HepG2 (cell line): ENCODE measurements around the gene ASAP2. TPM values are rescaled to one million over a fixed set of nuclear protein-coding genes. Genes with fewer than 3 reads are reported as not detected.
A peak's percentile ranks its signal among the peaks of the same experiment; 100 is the strongest.

Experiments used
- DMAP1 ChIP-seq: IDR thresholded peaks from 2 replicates; pipeline ENCODE4 v1.6.1; 2016
- EP300 ChIP-seq, 3 experiments: sonication (generic) in 1 of 3; formaldehyde crosslinking in 1 of 3; IDR thresholded peaks; 2 replicates each; pipeline versions ENCODE4 v1.5.1 to v1.6.1; 2011 to 2020; ENCODE audit warnings: low read depth in 2 of 3, low read length in 2 of 3, borderline replicate concordance in 1 of 3, improper control_type of control experiment in 1 of 3, mild to moderate bottlenecking in 1 of 3, missing genetic modification reagents in 1 of 3, moderate library complexity in 1 of 3
- FOXK1 ChIP-seq: sonication (generic); formaldehyde crosslinking; IDR thresholded peaks from 2 replicates; pipeline ENCODE4 v1.4.0; 2020; ENCODE audit warnings: low read depth, missing genetic modification reagents, borderline replicate concordance
- HOXA5 ChIP-seq: sonication (generic); formaldehyde crosslinking; IDR thresholded peaks from 2 replicates; pipeline ENCODE4 v1.4.0; 2020; ENCODE audit warnings: missing genetic modification reagents
- IRX3 ChIP-seq: sonication (generic); formaldehyde crosslinking; IDR thresholded peaks from 2 replicates; pipeline ENCODE4 v1.8.1; 2023; ENCODE audit warnings: mild to moderate bottlenecking, low read depth, missing genetic modification reagents, borderline replicate concordance
- ISX ChIP-seq: sonication (generic); formaldehyde crosslinking; conservative IDR thresholded peaks from 2 replicates; pipeline ENCODE4 v1.5.0; 2020; ENCODE audit warnings: missing genetic modification reagents
- KLF13 ChIP-seq: sonication (generic); formaldehyde crosslinking; IDR thresholded peaks from 2 replicates; pipeline ENCODE4 v1.4.0; 2020; ENCODE audit warnings: mild to moderate bottlenecking, missing genetic modification reagents
- LCORL ChIP-seq, 2 experiments: fragments of 450-650 bp in 1 of 2; sonication (generic) in 1 of 2; formaldehyde crosslinking in 1 of 2; IDR thresholded peaks; 2 replicates each; pipeline versions ENCODE4 v1.5.0 to v1.6.1; 2017 to 2020; ENCODE audit warnings: antibody characterized with exemption in 1 of 2, missing genetic modification reagents in 1 of 2
- MIXL1 ChIP-seq: IDR thresholded peaks from 2 replicates; pipeline ENCODE4 v1.6.1; 2016
- SNAI1 ChIP-seq: sonication (generic); formaldehyde crosslinking; IDR thresholded peaks from 2 replicates; pipeline ENCODE4 v1.5.0; 2020; ENCODE audit warnings: mild to moderate bottlenecking, missing genetic modification reagents, borderline replicate concordance
- ZBTB44 ChIP-seq: sonication (generic); formaldehyde crosslinking; IDR thresholded peaks from 2 replicates; pipeline ENCODE4 v1.4.0; 2020; ENCODE audit warnings: missing genetic modification reagents
- ZFP37 ChIP-seq: sonication (generic); formaldehyde crosslinking; IDR thresholded peaks from 2 replicates; pipeline ENCODE4 v1.4.0; 2020; ENCODE audit warnings: missing genetic modification reagents, borderline replicate concordance
- ZFP82 ChIP-seq: sonication (generic); formaldehyde crosslinking; IDR thresholded peaks from 2 replicates; pipeline ENCODE4 v1.5.1; 2020; ENCODE audit warnings: mild to moderate bottlenecking, missing genetic modification reagents, borderline replicate concordance
- ZNF160 ChIP-seq: sonication (generic); formaldehyde crosslinking; IDR thresholded peaks from 2 replicates; pipeline ENCODE4 v1.8.0; 2022; ENCODE audit warnings: mild to moderate bottlenecking, inconsistent platforms, missing genetic modification reagents
- ZNF230 ChIP-seq: sonication (generic); formaldehyde crosslinking; IDR thresholded peaks from 2 replicates; pipeline ENCODE4 v1.4.0; 2020; ENCODE audit warnings: mild to moderate bottlenecking, missing genetic modification reagents
- ZNF3 ChIP-seq: IDR thresholded peaks from 2 replicates; pipeline ENCODE4 v1.7.0; 2017; ENCODE audit warnings: inconsistent platforms
- ZNF580 ChIP-seq: IDR thresholded peaks from 2 replicates; pipeline ENCODE4 v1.6.1; 2016; ENCODE audit warnings: low read depth, borderline replicate concordance
- polyA plus RNA-seq, 8 experiments: library from polyadenylated mRNA; depleted of rRNA in 3 of 8; stranded (reverse) in 7 of 8; unstranded in 1 of 8; fragments of >200 nt; fragmentation: Illumina TruSeq in 4 of 8; extraction: Trizol in 4 of 8; gene quantifications; 2 replicates each; pipeline versions ENCODE4 v1.2.1 to v1.2.3, GENCODE V29; 2011 to 2016; ENCODE audit warnings: low read depth in 4 of 8, missing spikeins in 1 of 8, mixed read lengths in 1 of 8; ENCODE audit not compliant: insufficient read depth in 1 of 8
- total RNA-seq, 5 experiments: library from RNA; depleted of rRNA; stranded (reverse); fragments of >200 nt; fragmentation: Illumina TruSeq; extraction: Trizol; gene quantifications; 2 replicates each; pipeline ENCODE4 v1.2.3, GENCODE V29; 2016; ENCODE audit warnings: low read depth in 1 of 5
- TF ChIP-seq, protein P1 (sequence below): sonication (generic); formaldehyde crosslinking; IDR thresholded peaks from 2 replicates; pipeline ENCODE4 v1.4.0; 2020; ENCODE audit warnings: missing genetic modification reagents
- TF ChIP-seq, protein P2 (sequence below): sonication (generic); formaldehyde crosslinking; IDR thresholded peaks from 2 replicates; pipeline ENCODE4 v1.8.0; 2022; ENCODE audit warnings: mild to moderate bottlenecking, missing genetic modification reagents, borderline replicate concordance
- TF ChIP-seq, protein P3 (sequence below): IDR thresholded peaks from 2 replicates; pipeline ENCODE4 v1.6.1; 2012; ENCODE audit warnings: low read depth, low read length, improper control_type of control experiment
- TF ChIP-seq, protein P4 (sequence below): sonication (generic); formaldehyde crosslinking; IDR thresholded peaks from 2 replicates; pipeline ENCODE4 v1.4.0; 2020; ENCODE audit warnings: missing genetic modification reagents

ASAP2 gene
- total and polyA plus RNA-seq, 2 of the 13 experiments (the other 11 are each of a cell fraction or from before 2014, with no cell fraction given) = 7.3 to 22.3 TPM

GRCh38 chr2:9423922-9424272, 217.3 kb downstream of the ASAP2 start (continued):
- TF ChIP-seq ZFP82 (CRISPR knock-in tag) = no peak
- no peak for TF ChIP-seq ISX (CRISPR knock-in tag)
- TF ChIP-seq, protein P1, sequence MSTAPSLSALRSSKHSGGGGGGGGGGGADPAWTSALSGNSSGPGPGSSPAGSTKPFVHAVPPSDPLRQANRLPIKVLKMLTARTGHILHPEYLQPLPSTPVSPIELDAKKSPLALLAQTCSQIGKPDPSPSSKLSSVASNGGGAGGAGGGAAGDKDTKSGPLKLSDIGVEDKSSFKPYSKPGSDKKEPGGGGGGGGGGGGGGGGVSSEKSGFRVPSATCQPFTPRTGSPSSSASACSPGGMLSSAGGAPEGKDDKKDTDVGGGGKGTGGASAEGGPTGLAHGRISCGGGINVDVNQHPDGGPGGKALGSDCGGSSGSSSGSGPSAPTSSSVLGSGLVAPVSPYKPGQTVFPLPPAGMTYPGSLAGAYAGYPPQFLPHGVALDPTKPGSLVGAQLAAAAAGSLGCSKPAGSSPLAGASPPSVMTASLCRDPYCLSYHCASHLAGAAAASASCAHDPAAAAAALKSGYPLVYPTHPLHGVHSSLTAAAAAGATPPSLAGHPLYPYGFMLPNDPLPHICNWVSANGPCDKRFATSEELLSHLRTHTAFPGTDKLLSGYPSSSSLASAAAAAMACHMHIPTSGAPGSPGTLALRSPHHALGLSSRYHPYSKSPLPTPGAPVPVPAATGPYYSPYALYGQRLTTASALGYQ (CRISPR knock-in tag) = no peak
- no peak for TF ChIP-seq ZNF230 (CRISPR knock-in tag)
- 0 out of 2 replicates have a peak, but pooled peaks have one; percentile 2 for TF ChIP-seq HOXA5
- TF ChIP-seq KLF13 (CRISPR knock-in tag) = no peak
- TF ChIP-seq SNAI1 = peak; percentile 7; the same call in 1 of the 2 replicates
- TF ChIP-seq, protein P2, sequence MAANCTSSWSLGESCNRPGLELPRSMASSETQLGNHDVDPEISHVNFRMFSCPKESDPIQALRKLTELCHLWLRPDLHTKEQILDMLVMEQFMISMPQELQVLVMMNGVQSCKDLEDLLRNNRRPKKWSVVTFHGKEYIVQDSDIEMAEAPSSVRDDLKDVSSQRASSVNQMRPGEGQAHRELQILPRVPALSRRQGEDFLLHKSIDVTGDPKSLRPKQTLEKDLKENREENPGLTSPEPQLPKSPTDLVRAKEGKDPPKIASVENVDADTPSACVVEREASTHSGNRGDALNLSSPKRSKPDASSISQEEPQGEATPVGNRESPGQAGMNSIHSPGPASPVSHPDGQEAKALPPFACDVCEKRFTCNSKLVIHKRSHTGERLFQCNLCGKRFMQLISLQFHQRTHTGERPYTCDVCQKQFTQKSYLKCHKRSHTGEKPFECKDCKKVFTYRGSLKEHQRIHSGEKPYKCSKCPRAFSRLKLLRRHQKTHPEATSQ (CRISPR knock-in tag) = no peak
- TF ChIP-seq, protein P3, sequence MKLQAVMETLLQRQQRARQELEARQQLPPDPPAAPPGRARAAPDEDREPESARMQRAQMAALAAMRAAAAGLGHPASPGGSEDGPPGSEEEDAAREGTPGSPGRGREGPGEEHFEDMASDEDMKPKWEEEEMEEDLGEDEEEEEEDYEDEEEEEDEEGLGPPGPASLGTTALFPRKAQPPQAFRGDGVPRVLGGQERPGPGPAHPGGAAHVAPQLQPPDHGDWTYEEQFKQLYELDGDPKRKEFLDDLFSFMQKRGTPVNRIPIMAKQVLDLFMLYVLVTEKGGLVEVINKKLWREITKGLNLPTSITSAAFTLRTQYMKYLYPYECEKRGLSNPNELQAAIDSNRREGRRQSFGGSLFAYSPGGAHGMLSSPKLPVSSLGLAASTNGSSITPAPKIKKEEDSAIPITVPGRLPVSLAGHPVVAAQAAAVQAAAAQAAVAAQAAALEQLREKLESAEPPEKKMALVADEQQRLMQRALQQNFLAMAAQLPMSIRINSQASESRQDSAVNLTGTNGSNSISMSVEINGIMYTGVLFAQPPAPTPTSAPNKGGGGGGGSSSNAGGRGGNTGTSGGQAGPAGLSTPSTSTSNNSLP = no peak
- no peak for TF ChIP-seq ZBTB44
- TF ChIP-seq ZFP37 (CRISPR knock-in tag) = no peak
- TF ChIP-seq LCORL (IDR thresholded peaks at IDR 0.05) = no peak
- TF ChIP-seq LCORL (CRISPR knock-in tag; IDR thresholded peaks at IDR 0.05) = no peak
- TF ChIP-seq ZNF580 (CRISPR knock-in tag) = no peak
- no peak for TF ChIP-seq MIXL1 (CRISPR knock-in tag)
- TF ChIP-seq DMAP1 (CRISPR knock-in tag) = no peak
- TF ChIP-seq ZNF160 (CRISPR knock-in tag) = no peak
- TF ChIP-seq EP300 (IDR thresholded peaks at IDR 0.05; ENCODE audit: low read depth in 2 of 2, low read length in 2 of 2) = no peak
- TF ChIP-seq EP300 (CRISPR knock-in tag; IDR thresholded peaks at IDR 0.05; ENCODE audit: borderline replicate concordance) = no peak
- no peak for TF ChIP-seq FOXK1 (CRISPR knock-in tag)
- TF ChIP-seq, protein P4, sequence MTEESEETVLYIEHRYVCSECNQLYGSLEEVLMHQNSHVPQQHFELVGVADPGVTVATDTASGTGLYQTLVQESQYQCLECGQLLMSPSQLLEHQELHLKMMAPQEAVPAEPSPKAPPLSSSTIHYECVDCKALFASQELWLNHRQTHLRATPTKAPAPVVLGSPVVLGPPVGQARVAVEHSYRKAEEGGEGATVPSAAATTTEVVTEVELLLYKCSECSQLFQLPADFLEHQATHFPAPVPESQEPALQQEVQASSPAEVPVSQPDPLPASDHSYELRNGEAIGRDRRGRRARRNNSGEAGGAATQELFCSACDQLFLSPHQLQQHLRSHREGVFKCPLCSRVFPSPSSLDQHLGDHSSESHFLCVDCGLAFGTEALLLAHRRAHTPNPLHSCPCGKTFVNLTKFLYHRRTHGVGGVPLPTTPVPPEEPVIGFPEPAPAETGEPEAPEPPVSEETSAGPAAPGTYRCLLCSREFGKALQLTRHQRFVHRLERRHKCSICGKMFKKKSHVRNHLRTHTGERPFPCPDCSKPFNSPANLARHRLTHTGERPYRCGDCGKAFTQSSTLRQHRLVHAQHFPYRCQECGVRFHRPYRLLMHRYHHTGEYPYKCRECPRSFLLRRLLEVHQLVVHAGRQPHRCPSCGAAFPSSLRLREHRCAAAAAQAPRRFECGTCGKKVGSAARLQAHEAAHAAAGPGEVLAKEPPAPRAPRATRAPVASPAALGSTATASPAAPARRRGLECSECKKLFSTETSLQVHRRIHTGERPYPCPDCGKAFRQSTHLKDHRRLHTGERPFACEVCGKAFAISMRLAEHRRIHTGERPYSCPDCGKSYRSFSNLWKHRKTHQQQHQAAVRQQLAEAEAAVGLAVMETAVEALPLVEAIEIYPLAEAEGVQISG = no peak
- TF ChIP-seq IRX3 = peak; percentile 14; the same call in 1 of the 2 replicates
- no peak for TF ChIP-seq ZNF3 (CRISPR knock-in tag)
